ENCODE measurements around the gene PFN2.
"Not testable (repeated sequence)": the region's sequence is repeated elsewhere in the genome, so short reads cannot be mapped to it uniquely, and the experiment has no call there.

The PFN2 gene

GRCh38 chr3:149983628-149984027, 12.9 kb upstream of the PFN2 start:
- Histone ChIP-seq H3K36me3 (ENCODE audit: insufficient read depth) (no peaks in the 10 kb centered on the region), H3K9ac (no peak overlapping the region), H2AFZ (ENCODE audit: low read depth) (no peak overlapping the region), H3K27ac (no peak overlapping the region), H3K4me2 (no peak overlapping the region), H3K79me2 (ENCODE audit: insufficient read depth, low read depth) (no peaks in the 10 kb centered on the region), H4K20me1 (ENCODE audit: insufficient read depth) (no peaks in the 10 kb centered on the region), H3K4me3 (IDR thresholded peaks at IDR 0.05; ENCODE audit: insufficient read depth, low read depth, low read length) (no peak overlapping the region), H3K4me1 (ENCODE audit: low read depth, poor library complexity, severe bottlenecking) (no peaks in the 10 kb centered on the region), H3K27me3 (ENCODE audit: insufficient read depth, low read depth) (no peaks in the 10 kb centered on the region)
- no peak for TF ChIP-seq CTCF (conservative IDR thresholded peaks at IDR 0.05; ENCODE audit: low read depth, low read length)

DNA sequence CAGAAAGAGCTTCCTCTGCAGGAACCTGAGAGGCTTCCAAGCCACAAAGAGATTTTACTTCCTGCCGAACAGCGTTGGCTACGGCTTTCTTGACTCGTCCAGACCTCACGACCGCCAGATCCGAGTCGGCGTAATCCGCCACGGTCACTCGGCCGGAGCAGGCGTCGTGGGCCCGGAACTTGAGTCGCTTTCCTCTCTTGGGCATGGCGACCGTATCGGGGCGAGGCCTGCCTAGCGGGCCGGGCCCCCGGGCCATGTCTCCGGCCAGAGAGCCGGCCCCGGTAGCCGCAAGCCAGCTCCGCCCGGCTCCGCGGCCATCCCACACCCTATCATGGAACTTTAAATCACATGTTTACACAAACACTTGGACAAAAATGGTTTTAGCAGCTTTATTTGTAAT, 12.4 kb upstream of the PFN2 start:
- H3K27me3 ChIP-seq (ENCODE audit: insufficient read depth, low read depth), result not testable (repeated sequence)

GRCh38 chr3:149981979-149982378, 11.3 kb upstream of the PFN2 start:
- H3K79me2 ChIP-seq (ENCODE audit: insufficient read depth, low read depth); H3K27me3 ChIP-seq (ENCODE audit: insufficient read depth, low read depth); H3K9ac ChIP-seq; H3K4me1 ChIP-seq (ENCODE audit: low read depth, poor library complexity, severe bottlenecking); H3K36me3 ChIP-seq (ENCODE audit: insufficient read depth); H4K20me1 ChIP-seq (ENCODE audit: insufficient read depth); H3K4me3 ChIP-seq (IDR thresholded peaks at IDR 0.05; ENCODE audit: insufficient read depth, low read depth, low read length); H3K4me2 ChIP-seq; H2AFZ ChIP-seq (ENCODE audit: low read depth); H3K27ac ChIP-seq: not testable (repeated sequence)

More for the DNA sequence above, 12.4 kb upstream of the PFN2 start:
- not testable (repeated sequence) for H3K4me3 ChIP-seq (IDR thresholded peaks at IDR 0.05; ENCODE audit: insufficient read depth, low read depth, low read length); H3K4me2 ChIP-seq; H4K20me1 ChIP-seq (ENCODE audit: insufficient read depth); H2AFZ ChIP-seq (ENCODE audit: low read depth); H3K27ac ChIP-seq; H3K9ac ChIP-seq; H3K79me2 ChIP-seq (ENCODE audit: insufficient read depth, low read depth); H3K4me1 ChIP-seq (ENCODE audit: low read depth, poor library complexity, severe bottlenecking); H3K36me3 ChIP-seq (ENCODE audit: insufficient read depth)

DNA sequence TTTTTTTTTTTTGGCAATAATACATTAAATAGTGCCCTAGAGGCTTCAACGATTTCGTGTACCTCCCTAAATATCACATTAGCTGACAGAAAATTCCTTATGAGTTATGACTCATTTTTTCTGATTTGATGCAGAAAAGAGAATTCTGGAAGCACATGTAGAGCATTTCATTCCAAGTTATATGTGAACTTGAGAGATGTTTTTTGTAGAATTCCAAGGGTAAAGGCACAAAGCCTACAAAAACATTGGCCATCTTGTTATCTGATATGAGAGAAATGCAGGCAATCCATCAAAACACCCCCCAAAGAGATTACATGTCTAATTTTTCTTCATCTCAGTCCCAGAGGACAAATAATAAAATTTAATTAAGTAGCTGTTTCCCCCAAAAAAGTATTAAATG, 6.7 kb upstream of the PFN2 start:
- Histone ChIP-seq H3K36me3 (ENCODE audit: insufficient read depth) (no peaks in the 10 kb centered on the region), H3K79me2 (ENCODE audit: insufficient read depth, low read depth) (no peaks in the 10 kb centered on the region), H3K27me3 (ENCODE audit: insufficient read depth, low read depth) (no peaks in the 10 kb centered on the region), H2AFZ (ENCODE audit: low read depth) (no peak overlapping the region), H4K20me1 (ENCODE audit: insufficient read depth) (no peaks in the 10 kb centered on the region), H3K4me1 (ENCODE audit: low read depth, poor library complexity, severe bottlenecking) (no peaks in the 10 kb centered on the region), H3K4me3 (IDR thresholded peaks at IDR 0.05; ENCODE audit: insufficient read depth, low read depth, low read length) (no peak overlapping the region), H3K9ac (no peak overlapping the region), H3K27ac (no peak overlapping the region), H3K4me2 (no peak overlapping the region)
- no peak for TF ChIP-seq CTCF (conservative IDR thresholded peaks at IDR 0.05; ENCODE audit: low read depth, low read length)

GRCh38 chr3:149975919-149976318, 5.2 kb upstream of the PFN2 start:
- H3K79me2 ChIP-seq (ENCODE audit: insufficient read depth, low read depth), result no peaks in the 10 kb centered on the region

More at GRCh38 chr3:149975919-149976318, 5.2 kb upstream of the PFN2 start:
- Histone ChIP-seq H3K27me3 (ENCODE audit: insufficient read depth, low read depth) (no peaks in the 10 kb centered on the region), H4K20me1 (ENCODE audit: insufficient read depth) (no peaks in the 10 kb centered on the region), H3K27ac (no peak overlapping the region), H2AFZ (ENCODE audit: low read depth) (no peak overlapping the region), H3K9ac (no peak overlapping the region), H3K36me3 (ENCODE audit: insufficient read depth) (no peaks in the 10 kb centered on the region), H3K4me1 (ENCODE audit: low read depth, poor library complexity, severe bottlenecking) (no peaks in the 10 kb centered on the region), H3K4me3 (IDR thresholded peaks at IDR 0.05; ENCODE audit: insufficient read depth, low read depth, low read length) (no peak overlapping the region), H3K4me2 (no peak overlapping the region)
- no peak for TF ChIP-seq CTCF (conservative IDR thresholded peaks at IDR 0.05; ENCODE audit: low read depth, low read length)
